ENCODE data around the gene ATRNL1. TPM values are rescaled to one million over a fixed set of nuclear protein-coding genes. Genes with fewer than 3 reads are reported as not detected.

The ATRNL1 gene
- total RNA-seq, 1 experiment from 2014 or later: not detected

DNA sequence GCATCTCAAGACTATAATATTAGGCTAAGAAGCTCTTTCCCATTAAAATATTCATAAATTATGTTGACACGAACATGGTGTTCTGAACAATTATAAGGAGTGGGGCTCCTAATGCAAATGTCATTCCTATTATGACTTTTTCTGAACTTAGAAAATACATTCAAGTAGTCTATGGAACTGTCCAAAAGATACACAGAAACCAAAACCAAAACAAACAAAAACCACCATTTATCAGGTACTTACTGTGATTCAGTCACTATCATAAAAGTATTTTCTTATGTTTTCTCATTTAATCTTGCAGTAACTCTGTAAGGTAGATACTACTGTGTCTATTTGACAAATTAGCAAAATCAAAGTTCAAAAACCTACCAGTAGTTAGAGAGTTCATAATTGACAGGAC lies 773.0 kb downstream of the ATRNL1 start:
- ChIA-PET POLR2A (no interaction called here), CTCF (no interaction called here)
- TF ChIP-seq, protein P1, sequence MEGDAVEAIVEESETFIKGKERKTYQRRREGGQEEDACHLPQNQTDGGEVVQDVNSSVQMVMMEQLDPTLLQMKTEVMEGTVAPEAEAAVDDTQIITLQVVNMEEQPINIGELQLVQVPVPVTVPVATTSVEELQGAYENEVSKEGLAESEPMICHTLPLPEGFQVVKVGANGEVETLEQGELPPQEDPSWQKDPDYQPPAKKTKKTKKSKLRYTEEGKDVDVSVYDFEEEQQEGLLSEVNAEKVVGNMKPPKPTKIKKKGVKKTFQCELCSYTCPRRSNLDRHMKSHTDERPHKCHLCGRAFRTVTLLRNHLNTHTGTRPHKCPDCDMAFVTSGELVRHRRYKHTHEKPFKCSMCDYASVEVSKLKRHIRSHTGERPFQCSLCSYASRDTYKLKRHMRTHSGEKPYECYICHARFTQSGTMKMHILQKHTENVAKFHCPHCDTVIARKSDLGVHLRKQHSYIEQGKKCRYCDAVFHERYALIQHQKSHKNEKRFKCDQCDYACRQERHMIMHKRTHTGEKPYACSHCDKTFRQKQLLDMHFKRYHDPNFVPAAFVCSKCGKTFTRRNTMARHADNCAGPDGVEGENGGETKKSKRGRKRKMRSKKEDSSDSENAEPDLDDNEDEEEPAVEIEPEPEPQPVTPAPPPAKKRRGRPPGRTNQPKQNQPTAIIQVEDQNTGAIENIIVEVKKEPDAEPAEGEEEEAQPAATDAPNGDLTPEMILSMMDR (IDR thresholded peaks at IDR 0.05; ENCODE audit: insufficient read depth in 1 of 2, low read depth in 1 of 2, low read length in 1 of 2, severe bottlenecking in 1 of 2, unreplicated experiment in 1 of 2): no peak
- Histone ChIP-seq H3K4me3 (ENCODE audit: low read depth, low read length) (no peak overlapping the region), H3K27me3 (replicated peaks; ENCODE audit: control insufficient read depth, insufficient read depth, low read length) (no peaks in the 10 kb centered on the region), H3K9me3 (no peaks in the 10 kb centered on the region), H3K36me3 (ENCODE audit: control insufficient read depth, insufficient read depth, low read length) (no peaks in the 10 kb centered on the region), H3K4me1 (no peaks in the 10 kb centered on the region)
- H3K4me3 Mint-ChIP-seq (ENCODE audit: unreplicated experiment): no peak overlapping the region
- H3K36me3 Mint-ChIP-seq (ENCODE audit: insufficient read depth, unreplicated experiment): no peaks in the 10 kb centered on the region
- intact Hi-C loops (cut with micrococcal nuclease; ENCODE audit: unreplicated experiment): no loop called here
- H3K27me3 Mint-ChIP-seq (ENCODE audit: insufficient read depth, unreplicated experiment): no peaks in the 10 kb centered on the region
- no peak overlapping the region for H3K27ac Mint-ChIP-seq (ENCODE audit: unreplicated experiment)
- no TSS peak for BruUV-seq (replicated peaks)
- no peaks in the 10 kb centered on the region for H3K4me1 Mint-ChIP-seq (ENCODE audit: low read depth, unreplicated experiment)
- DNase-seq: no peak
- H3K9me3 Mint-ChIP-seq (ENCODE audit: unreplicated experiment): no peaks in the 10 kb centered on the region

DNA sequence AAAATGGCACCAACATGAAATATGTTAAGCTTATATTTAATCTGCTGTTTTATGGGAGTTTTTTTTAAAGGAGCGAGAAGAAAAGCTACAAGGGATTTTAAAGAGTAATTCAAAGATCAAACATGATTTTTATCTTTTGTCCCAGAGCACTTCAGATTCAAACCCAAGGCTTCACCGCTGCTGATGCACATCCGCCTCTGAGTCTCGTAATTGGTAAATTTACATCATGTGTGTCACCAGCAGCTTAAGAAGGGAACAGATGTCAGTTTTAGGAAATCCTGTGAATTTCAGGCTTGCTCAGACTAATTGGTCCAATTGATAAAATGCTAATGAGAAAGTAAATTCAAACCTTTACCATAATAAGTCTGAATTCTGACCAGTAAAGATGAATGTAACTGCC lies 773.5 kb downstream of the ATRNL1 start:
- no peak overlapping the region for H3K4me3 ChIP-seq (ENCODE audit: low read depth, low read length)
- intact Hi-C loops (cut with micrococcal nuclease; ENCODE audit: unreplicated experiment): no loop called here
- H3K27ac Mint-ChIP-seq (ENCODE audit: unreplicated experiment): no peak overlapping the region
- TF ChIP-seq, protein P1 (IDR thresholded peaks at IDR 0.05; ENCODE audit: insufficient read depth in 1 of 2, low read depth in 1 of 2, low read length in 1 of 2, severe bottlenecking in 1 of 2, unreplicated experiment in 1 of 2): no peak
- no peaks in the 10 kb centered on the region for H3K27me3 ChIP-seq (replicated peaks; ENCODE audit: control insufficient read depth, insufficient read depth, low read length)
- no peaks in the 10 kb centered on the region for H3K4me1 ChIP-seq
- no peaks in the 10 kb centered on the region for H3K36me3 Mint-ChIP-seq (ENCODE audit: insufficient read depth, unreplicated experiment)
- no peak for DNase-seq
- BruUV-seq (replicated peaks): no TSS peak
- no peaks in the 10 kb centered on the region for H3K9me3 ChIP-seq
- H3K4me3 Mint-ChIP-seq (ENCODE audit: unreplicated experiment): no peak overlapping the region
- no peaks in the 10 kb centered on the region for H3K9me3 Mint-ChIP-seq (ENCODE audit: unreplicated experiment)
- CTCF ChIA-PET: no interaction called here
- no peaks in the 10 kb centered on the region for H3K36me3 ChIP-seq (ENCODE audit: control insufficient read depth, insufficient read depth, low read length)
- H3K27me3 Mint-ChIP-seq (ENCODE audit: insufficient read depth, unreplicated experiment): no peaks in the 10 kb centered on the region
- no peaks in the 10 kb centered on the region for H3K4me1 Mint-ChIP-seq (ENCODE audit: low read depth, unreplicated experiment)
- POLR2A ChIA-PET: no interaction called here

DNA sequence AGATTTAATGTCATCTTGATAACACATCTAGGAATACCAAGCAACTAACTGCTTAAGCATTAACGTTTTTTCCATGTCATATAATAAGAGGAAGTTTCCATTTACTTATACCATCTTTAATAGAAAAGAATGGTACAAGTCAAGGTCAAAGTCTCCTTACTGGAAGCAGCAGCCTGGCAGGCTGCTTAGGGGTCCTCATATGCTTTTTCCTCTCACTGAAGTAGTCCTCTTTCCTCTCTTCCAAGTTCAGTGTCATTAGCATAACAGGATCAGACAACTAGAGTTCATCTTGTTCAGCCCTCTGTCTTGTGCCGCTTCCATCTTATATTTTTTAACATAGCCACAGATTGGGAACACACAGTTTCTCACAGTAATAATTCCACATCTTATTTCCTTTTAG lies 774.1 kb downstream of the ATRNL1 start:
- H3K36me3 ChIP-seq (ENCODE audit: control insufficient read depth, insufficient read depth, low read length): no peaks in the 10 kb centered on the region
- BruUV-seq (replicated peaks): no TSS peak
- no peak overlapping the region for H3K27ac Mint-ChIP-seq (ENCODE audit: unreplicated experiment)
- H3K36me3 Mint-ChIP-seq (ENCODE audit: insufficient read depth, unreplicated experiment): no peaks in the 10 kb centered on the region
- peaks cover 2% of the 10 kb centered on the region for H3K4me1 Mint-ChIP-seq (ENCODE audit: low read depth, unreplicated experiment)
- H3K27me3 ChIP-seq (replicated peaks; ENCODE audit: control insufficient read depth, insufficient read depth, low read length): no peaks in the 10 kb centered on the region
- intact Hi-C loops (cut with micrococcal nuclease; ENCODE audit: unreplicated experiment): no loop called here
- ChIA-PET POLR2A (no interaction called here), CTCF (no interaction called here)
- H3K4me3 ChIP-seq (ENCODE audit: low read depth, low read length): no peak overlapping the region
- H3K27me3 Mint-ChIP-seq (ENCODE audit: insufficient read depth, unreplicated experiment): no peaks in the 10 kb centered on the region
- no peak overlapping the region for H3K4me3 Mint-ChIP-seq (ENCODE audit: unreplicated experiment)
- no peaks in the 10 kb centered on the region for H3K9me3 Mint-ChIP-seq (ENCODE audit: unreplicated experiment)
- peaks cover 5% of the 10 kb centered on the region; the same call in 1 of the 2 replicates for H3K4me1 ChIP-seq
- no peak for DNase-seq
- TF ChIP-seq, protein P1 (IDR thresholded peaks at IDR 0.05; ENCODE audit: insufficient read depth in 1 of 2, low read depth in 1 of 2, low read length in 1 of 2, severe bottlenecking in 1 of 2, unreplicated experiment in 1 of 2): no peak
- H3K9me3 ChIP-seq: no peaks in the 10 kb centered on the region

Data from Caco-2 (cell line).